ENCODE data around the gene USP32.
"Not testable (repeated sequence)": the region's sequence is repeated elsewhere in the genome, so short reads cannot be mapped to it uniquely, and the experiment has no call there.

Gene USP32

DNA sequence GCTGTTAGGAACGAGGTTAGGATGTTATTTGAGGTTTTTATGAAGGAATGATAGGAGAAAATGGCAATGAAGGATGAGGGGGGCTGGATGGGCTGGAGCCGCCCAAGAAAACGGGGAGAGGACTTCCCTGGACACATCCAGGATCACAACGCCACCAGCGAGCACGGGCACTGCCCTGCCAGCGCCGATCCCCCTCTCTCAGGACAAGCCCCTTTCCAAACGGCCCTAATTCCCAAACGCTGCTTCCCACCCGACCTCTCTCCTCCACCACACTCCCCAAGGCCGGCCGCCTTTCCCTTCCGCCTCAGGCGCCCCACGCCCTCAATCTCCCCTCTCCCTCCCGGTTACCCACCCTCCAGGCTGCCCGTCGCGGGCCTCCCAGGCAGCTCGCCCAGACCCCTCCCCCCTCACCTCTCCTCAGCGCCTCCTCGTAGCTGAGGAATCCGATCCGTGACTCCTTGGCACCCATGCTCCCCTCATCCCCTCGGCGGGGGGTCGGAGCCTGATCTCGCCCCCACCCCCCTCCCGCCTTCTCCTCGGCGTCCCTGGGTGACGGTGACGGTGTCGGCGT is 377 bp downstream of the USP32 start:
- FAIRE-seq (no peak), DNase-seq (ENCODE audit: insufficient read length, low spot score) (no peak)
- no peak for TF ChIP-seq POLR2A (IDR thresholded peaks at IDR 0.05; ENCODE audit: low read depth, low read length)

DNA sequence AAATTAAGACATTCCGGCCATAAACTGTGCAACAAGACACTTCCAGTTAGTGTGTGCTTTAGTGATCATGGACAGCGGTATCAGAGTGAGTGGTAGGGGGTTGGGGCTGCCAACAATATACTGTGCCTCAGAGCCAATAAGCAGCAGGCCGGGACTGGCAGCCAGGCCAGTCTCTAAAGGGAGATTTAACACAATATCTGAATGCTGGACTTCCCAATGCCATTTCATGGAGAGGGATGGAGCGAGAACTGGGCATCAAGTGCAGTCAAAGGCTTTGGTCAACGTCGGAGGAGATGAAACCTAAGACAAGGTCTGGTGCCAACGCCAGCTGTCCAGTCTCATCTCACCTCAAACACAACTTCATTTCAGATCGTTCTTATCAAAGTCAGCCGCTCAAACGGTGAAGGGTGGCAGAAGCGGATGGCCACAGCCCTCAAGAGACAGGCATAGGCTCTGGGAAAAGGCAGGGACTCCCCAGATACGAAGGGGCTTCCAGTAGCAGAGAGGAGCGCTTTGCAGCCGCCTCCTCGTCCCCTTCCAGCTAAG is 935 bp downstream of the USP32 start:
- FAIRE-seq, result peak; percentile 75

DNA sequence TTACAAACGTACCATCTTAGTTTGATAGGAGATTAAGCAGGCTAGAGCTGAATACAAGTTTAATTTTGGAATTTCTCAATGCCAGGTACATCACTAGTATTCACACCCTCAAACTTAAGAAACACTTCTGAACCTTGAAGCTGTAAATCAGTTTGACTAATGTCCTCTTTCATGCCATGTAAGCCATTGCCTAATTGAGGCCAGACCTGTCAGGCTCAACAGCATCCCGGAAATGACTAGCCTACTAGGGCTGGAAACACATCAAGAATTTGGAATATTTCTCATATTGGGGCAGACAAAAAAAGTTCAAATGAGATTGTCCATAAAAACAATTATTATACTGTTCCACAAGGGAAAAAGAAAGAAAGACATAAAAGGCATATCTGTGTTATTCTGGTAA is 1.7 kb downstream of the USP32 start:
- FAIRE-seq (peak; percentile 80), DNase-seq (ENCODE audit: insufficient read length, low spot score) (no peak)
- TF ChIP-seq POLR2A (IDR thresholded peaks at IDR 0.05; ENCODE audit: low read depth, low read length), result no peak

More for the DNA sequence above, 935 bp downstream of the USP32 start:
- 0 out of 2 replicates have a peak, but pooled peaks have one; percentile 16 for TF ChIP-seq POLR2A (IDR thresholded peaks at IDR 0.05; ENCODE audit: low read depth, low read length)
- DNase-seq (ENCODE audit: insufficient read length, low spot score), result no peak

DNA sequence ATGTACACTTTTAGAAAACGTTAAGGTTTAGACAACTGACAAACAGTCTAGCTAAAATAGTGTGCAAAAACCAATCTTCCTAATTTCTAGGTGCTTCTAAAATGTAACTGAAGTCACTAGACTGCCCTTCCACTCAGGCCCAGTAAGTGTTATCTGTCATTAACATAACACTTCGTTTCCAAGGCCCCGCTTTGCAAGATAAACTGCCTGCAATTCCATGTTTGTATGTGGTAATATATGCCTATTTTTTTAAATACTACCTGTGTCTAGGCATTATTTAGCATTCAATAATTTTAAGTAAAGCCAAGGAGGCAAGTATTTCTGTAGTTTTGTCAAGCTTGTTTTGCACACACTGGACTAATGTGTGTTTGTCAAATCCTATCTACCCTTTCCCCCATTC is 3.2 kb downstream of the USP32 start:
- FAIRE-seq (no peak), DNase-seq (ENCODE audit: insufficient read length, low spot score) (no peak)
- no peak for TF ChIP-seq POLR2A (IDR thresholded peaks at IDR 0.05; ENCODE audit: low read depth, low read length)

DNA sequence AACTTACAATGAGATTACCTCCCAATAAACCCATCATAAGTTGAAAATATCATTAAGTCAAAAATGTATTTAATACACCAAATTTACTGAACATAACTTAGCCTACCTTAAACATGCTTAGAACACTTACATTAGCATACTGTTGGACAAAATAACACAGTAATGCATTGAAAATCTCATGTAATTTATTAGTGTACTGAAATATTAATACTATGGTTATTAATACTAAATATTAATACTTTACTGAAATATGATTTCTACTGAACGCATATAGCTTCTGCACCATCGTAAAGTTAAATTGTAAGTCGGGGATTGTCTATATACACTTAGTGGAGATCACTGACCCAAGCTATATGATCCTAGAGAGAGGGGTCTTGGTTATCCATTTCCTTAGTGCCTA is 4.3 kb downstream of the USP32 start:
- TF ChIP-seq POLR2A (IDR thresholded peaks at IDR 0.05; ENCODE audit: low read depth, low read length), result no peak
- DNase-seq (ENCODE audit: insufficient read length, low spot score) (no peak), FAIRE-seq (no peak)

DNA sequence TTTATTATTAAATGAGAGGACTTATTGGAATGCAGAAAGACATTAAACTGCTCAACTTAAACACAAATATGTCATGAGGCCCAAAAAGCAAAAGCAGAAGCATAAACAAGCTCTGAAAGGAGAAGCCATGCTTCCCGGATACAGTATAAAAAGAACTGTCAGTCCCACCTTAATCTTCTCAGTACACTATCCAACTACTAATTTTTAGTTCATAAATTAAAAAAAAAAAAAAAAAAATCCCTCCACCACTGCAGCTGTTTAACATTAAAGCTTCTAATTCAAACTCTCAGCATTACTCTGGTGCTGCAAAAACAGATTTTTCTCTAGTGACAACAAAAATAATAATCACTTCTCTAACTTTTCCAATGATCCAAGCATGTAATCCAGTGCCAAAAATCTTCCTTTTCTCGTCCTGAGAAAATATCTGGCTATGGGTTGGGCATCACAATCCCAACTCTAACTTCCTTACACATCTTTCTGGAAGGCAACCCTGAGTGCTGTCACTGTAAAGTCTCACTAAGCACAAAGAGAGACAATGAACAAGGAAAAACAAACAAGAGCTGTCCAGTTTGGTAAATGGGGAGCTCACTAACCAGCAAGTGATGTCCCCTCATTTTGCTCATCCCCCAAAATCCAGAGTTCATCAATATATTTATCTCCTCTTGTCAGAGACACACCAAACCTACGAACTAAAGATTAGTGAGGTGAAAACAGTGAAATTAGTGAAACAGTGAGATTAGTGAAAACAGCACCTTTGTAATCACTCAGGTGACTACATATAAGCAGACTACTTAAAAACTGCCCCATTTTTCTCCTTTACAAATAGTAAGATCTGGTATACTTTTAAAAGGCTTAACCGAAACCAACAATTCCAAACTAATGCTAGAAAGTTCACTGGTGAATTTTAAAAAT is 5.5 kb downstream of the USP32 start:
- FAIRE-seq (no peak), DNase-seq (ENCODE audit: insufficient read length, low spot score) (no peak)
- TF ChIP-seq POLR2A (IDR thresholded peaks at IDR 0.05; ENCODE audit: low read depth, low read length), result no peak

DNA sequence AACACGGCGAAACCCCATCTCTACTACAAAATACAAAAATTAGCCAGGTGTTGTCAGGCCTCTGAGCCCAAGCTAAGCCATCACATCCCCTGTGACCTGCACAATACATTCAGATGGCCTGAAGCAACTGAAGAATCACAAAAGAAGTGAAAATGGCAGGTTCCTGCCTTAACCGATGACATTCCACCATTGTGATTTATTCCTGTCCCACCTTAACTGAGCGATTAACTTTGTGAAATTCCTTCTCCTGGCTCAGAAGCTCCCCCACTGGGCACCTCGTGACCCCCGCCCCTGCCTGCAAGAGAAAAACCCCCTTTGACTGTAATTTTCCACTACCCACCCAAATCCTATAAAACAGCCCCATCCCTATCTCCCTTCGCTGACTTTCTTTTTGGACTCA is 7.0 kb downstream of the USP32 start:
- DNase-seq (ENCODE audit: insufficient read length, low spot score); FAIRE-seq: not testable (repeated sequence)

DNA sequence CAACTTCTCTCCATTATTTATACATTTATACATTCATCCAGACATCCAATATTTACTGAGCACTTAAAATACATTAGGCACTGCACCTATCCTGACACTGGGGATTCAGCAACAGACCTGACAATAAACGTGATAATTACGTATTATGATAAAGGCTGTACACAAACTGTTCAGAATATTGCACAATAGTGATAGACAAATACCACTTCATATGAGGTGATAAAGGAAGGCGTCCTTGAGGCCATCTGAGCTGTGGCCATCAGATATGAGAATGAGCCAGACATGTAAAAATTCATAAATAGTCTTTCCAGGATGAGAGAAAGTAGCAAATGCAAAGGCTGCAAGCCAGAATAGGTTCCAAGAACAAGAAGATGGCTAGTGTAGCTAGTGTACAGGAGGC is 8.6 kb downstream of the USP32 start:
- TF ChIP-seq POLR2A (IDR thresholded peaks at IDR 0.05; ENCODE audit: low read depth, low read length), result no peak
- DNase-seq (ENCODE audit: insufficient read length, low spot score), result no peak
- FAIRE-seq, result peak; percentile 30

DNA sequence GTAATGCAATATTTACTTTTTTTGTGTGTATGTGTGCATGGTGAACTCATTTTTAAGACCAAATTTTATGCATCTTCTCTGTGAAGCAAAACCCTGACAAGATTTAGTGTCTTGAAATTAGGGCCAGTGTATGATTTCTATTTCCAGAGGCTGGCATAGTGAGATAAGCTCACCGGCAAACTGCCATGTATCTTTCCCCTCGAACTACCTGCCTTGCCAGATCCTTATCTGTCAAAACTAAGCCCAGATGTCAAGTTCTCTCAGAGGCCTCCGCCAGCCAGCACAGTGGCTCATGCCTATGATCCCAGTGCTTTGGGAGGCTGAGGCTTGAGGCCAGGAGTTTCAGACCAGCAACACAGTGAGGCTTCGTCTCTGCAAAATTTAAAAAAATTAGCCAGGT is 10.0 kb downstream of the USP32 start:
- no peak for TF ChIP-seq POLR2A (IDR thresholded peaks at IDR 0.05; ENCODE audit: low read depth, low read length)
- DNase-seq (ENCODE audit: insufficient read length, low spot score), result no peak
- no peak for FAIRE-seq

DNA sequence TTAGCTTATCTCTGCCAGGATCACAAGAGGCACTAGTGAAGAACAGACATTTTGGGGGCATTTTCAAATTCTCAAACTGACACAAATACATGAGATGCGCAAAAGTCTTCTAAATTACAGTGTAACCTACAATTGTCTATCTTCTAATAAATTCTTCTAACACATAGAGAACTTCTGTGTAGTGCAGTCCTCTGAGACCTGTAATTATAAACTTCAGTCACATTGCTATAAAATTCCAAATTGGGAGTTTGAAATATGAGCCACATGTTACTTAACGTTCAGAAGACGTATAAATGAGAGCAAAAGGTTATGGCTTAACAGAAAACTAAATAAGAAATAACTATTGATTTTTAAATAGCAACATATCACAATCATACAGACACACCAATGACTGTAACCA is 12.5 kb downstream of the USP32 start:
- FAIRE-seq; DNase-seq (ENCODE audit: insufficient read length, low spot score): not testable (repeated sequence)

DNA sequence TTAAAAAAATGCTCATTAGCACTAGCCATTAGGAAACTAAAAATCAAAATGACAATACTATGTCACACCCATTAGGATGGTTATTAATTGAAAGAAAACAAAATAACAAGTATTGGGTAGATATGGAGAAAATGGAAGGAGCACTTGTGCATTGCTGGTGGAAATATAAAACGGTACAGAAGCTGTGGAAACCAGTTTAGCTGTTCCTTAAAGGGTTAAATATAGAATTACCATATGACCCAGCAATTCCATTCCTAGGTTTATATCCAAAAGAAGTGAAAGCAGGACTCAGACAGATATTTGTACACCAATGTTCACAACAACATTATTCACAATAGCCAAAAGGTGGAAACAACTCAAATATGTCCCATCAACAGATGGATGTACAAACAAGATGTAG is 13.7 kb downstream of the USP32 start:
- not testable (repeated sequence) for DNase-seq (ENCODE audit: insufficient read length, low spot score)
- peak; percentile 91 for FAIRE-seq

DNA sequence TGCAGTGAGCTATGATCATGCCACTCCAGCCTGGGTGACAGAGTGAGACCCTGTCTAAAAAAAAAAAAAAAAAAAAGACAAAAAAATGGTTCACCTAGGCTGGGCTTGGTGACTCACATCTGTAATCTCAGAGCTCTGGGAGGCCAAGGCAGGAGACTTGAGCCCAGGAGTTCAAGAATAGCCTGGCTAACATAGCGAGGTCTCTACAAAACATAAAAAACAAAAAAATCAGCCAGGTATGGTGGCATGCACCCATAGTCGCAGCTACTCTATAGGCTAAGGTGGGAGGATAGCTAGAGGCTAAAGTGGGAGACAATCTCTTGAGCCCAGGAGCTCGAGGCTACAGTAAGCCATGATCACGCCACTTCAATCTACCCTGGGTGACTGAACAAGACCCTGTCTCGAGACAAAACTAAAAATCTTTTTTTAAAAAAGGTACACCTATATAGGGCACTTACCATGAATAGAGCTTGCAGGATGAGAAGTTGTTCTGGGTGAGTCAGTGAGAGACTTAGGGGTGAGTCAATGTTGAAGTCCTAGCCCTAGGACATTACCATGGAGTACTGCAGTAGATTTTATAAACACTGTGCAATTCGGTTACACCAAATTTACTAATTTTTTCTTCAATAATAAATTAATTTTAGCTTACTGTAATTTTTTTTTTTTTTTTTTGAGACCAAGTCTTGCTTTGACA is 19.0 kb downstream of the USP32 start:
- FAIRE-seq (peak; percentile 91), DNase-seq (ENCODE audit: insufficient read length, low spot score) (peak; percentile 47)
- TF ChIP-seq POLR2A (IDR thresholded peaks at IDR 0.05; ENCODE audit: low read depth, low read length), result no peak

DNA sequence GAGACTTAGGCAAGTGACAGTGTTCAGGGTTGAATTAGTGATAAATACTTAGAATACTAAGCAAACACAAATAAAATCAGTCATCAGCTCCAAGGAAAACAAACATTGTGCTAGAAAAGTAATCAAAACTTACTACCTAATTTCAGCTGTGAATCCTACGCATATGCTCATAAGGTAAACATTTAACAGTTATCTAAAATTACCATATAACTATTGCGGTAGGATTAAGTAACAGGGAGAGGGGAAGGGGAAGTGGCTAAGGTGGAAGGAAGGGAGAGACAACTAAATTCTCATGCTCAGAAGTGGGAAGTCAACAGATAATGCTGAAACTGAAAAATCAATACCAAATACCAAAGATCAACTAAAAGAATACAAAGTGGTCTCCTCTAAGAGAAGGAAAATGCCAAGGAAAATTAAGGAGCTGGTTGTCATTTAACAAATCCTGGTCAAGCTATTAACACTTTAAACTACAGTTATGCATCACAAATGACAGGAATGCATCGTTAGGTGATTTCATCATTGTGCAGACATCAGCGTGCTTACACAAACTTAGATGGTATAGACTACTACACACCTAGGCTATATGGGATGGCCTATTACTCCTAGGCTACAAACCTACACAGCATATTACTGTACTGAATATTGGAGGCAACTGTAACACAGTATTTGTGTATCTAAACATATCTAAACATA is 20.0 kb downstream of the USP32 start:
- DNase-seq (ENCODE audit: insufficient read length, low spot score) (no peak), FAIRE-seq (no peak)
- no peak for TF ChIP-seq POLR2A (IDR thresholded peaks at IDR 0.05; ENCODE audit: low read depth, low read length)

DNA sequence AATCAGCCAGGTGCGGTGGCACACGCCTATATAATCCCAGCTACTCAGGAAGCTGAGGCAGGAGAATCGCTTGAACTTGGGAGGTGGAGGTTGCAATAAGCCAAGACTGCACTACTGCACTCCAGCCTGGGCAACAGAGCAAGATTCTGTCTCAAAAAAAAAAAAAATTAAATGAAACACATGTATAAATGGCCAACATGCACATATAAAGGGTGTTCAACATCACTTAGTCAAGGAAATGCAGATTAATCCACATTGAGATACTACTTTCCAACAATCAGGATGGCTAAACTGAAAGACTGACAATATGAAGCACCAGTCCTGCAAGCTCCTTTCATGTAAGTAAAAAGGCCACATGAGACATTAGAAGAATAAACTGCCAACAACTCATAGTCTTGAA is 20.5 kb downstream of the USP32 start:
- TF ChIP-seq POLR2A (IDR thresholded peaks at IDR 0.05; ENCODE audit: low read depth, low read length), result no peak
- DNase-seq (ENCODE audit: insufficient read length, low spot score), result no peak
- no peak for FAIRE-seq
